Smooth muscle cell (in vitro differentiated cells): ENCODE results near the gene HEMK1. TPM values are rescaled to one million over a fixed set of nuclear protein-coding genes. Genes with fewer than 3 reads are reported as not detected.
A peak's percentile ranks its signal among the peaks of the same experiment; 100 is the strongest.

Experiments
- DNase-seq: peaks from one replicate; lab custom pipeline; 2025; ENCODE audit not compliant: unreplicated experiment; lab: John Stamatoyannopoulos, UW
- H2AFZ ChIP-seq: fragments of 200-600 bp; sonication (generic); 2 replicates; pipeline ENCODE4 v1.6.0; 2016; ENCODE audit warnings: antibody characterized with exemption, low read depth, mild to moderate bottlenecking
- H3F3A ChIP-seq: fragments of 200-600 bp; sonication (generic); 2 replicates; pipeline ENCODE4 v1.6.0; 2017; ENCODE audit warnings: antibody characterized with exemption, low read depth
- H3K27ac ChIP-seq: fragments of 200-600 bp; sonication (generic); 2 replicates; pipeline ENCODE4 v1.5.1; 2016; ENCODE audit warnings: low read depth, mild to moderate bottlenecking
- H3K27me3 ChIP-seq: fragments of 200-600 bp; sonication (generic); 2 replicates; pipeline ENCODE4 v1.6.1; 2016; ENCODE audit warnings: low read depth, mild to moderate bottlenecking
- H3K36me3 ChIP-seq: fragments of 200-600 bp; sonication (generic); 2 replicates; pipeline ENCODE4 v1.5.1; 2016; ENCODE audit warnings: low read depth
- H3K4me1 ChIP-seq: fragments of 200-600 bp; sonication (generic); 2 replicates; pipeline ENCODE4 v1.5.1; 2016; ENCODE audit warnings: low read depth
- H3K4me2 ChIP-seq: fragments of 200-600 bp; sonication (generic); 2 replicates; pipeline ENCODE4 v1.6.0; 2016; ENCODE audit warnings: mild to moderate bottlenecking
- H3K4me3 ChIP-seq: fragments of 200-600 bp; sonication (generic); 2 replicates; pipeline ENCODE4 v1.5.1; 2016; ENCODE audit warnings: mild to moderate bottlenecking
- H3K79me2 ChIP-seq: fragments of 200-600 bp; sonication (generic); 2 replicates; pipeline ENCODE4 v1.6.0; 2016; ENCODE audit warnings: low read depth, mild to moderate bottlenecking
- H3K9ac ChIP-seq: fragments of 200-600 bp; sonication (generic); 2 replicates; pipeline ENCODE4 v1.6.0; 2016; ENCODE audit warnings: low read depth
- H3K9me3 ChIP-seq: fragments of 200-600 bp; sonication (generic); replicated peaks from 2 replicates; pipeline ENCODE4 v1.5.1; 2016; ENCODE audit warnings: low read depth
- H4K20me1 ChIP-seq: fragments of 200-600 bp; sonication (generic); 2 replicates; pipeline ENCODE4 v1.6.0; 2016; ENCODE audit warnings: low read depth
- WGBS: methylation state at CpG from one replicate; pipeline ENCODE4 v1.1.7; 2016; ENCODE audit warnings: low lambda C conversion rate; 5-methylcytosine and 5-hydroxymethylcytosine counted together
- polyA plus RNA-seq: library from polyadenylated mRNA; unstranded; fragments of >200 nt; fragmentation: Nextera tagmentation; extraction: Ambion mirVana; gene quantifications from 2 replicates; pipeline ENCODE4 v1.2.1, GENCODE V29; 2016
- total RNA-seq: library from RNA; depleted of rRNA; stranded (reverse); fragments of >200 nt; gene quantifications from 2 replicates; pipeline ENCODE4 v1.2.3, GENCODE V29; 2014
- TF ChIP-seq, protein P1 (sequence below): fragments of 200-600 bp; sonication (generic); IDR thresholded peaks from 2 replicates; pipeline ENCODE4 v1.5.1; 2017; ENCODE audit warnings: borderline replicate concordance, mild to moderate bottlenecking, antibody characterized with exemption; ENCODE audit not compliant: insufficient read depth, poor library complexity, severe bottlenecking

Gene HEMK1
- total and polyA plus RNA-seq, 2 experiments from 2014 or later = 15.3 to 28.3 TPM

DNA sequence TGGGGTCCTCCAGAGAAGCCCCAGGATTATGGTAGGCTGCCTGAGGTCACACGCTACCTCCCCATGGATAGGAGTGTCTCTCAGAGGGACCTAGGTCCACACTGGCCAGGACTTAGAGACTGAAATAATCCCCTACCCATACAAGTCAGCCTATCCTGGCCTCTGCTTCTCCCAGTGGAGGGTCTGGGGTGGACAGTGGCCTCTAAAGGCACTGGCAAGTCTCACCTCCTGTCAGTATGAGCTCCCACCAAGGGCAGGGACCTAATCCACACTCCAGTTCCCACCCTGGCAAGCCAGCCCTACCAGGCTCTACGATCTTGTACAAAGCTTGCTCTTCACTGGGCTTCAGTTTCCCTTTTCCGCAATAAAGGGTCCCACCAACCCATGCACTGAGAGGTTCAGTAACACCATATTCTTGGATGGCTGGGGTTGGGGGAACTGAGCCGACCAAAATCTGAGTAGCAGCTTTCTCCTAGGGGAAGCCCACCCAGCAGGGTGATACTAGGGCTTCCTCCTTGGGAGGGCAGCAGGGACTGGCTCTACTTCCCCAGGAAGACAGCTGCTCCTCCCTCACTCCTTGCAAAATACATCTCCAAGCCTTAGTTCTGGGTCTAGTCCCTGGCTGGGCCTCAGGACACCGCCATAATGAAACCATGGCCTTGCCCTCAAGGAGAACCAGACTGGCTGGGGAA, 39.9 kb downstream of the HEMK1 start:
- H4K20me1 ChIP-seq = peaks cover 9% of the 10 kb centered on the region
- H2AFZ ChIP-seq = no peak overlapping the region
- H3K4me3 ChIP-seq = no peak overlapping the region
- H3K9me3 ChIP-seq = no peaks in the 10 kb centered on the region
- H3K36me3 ChIP-seq = no peaks in the 10 kb centered on the region
- H3K4me2 ChIP-seq = peak overlapping the region; percentile 93
- no peaks in the 10 kb centered on the region for H3K4me1 ChIP-seq
- TF ChIP-seq, protein P1, sequence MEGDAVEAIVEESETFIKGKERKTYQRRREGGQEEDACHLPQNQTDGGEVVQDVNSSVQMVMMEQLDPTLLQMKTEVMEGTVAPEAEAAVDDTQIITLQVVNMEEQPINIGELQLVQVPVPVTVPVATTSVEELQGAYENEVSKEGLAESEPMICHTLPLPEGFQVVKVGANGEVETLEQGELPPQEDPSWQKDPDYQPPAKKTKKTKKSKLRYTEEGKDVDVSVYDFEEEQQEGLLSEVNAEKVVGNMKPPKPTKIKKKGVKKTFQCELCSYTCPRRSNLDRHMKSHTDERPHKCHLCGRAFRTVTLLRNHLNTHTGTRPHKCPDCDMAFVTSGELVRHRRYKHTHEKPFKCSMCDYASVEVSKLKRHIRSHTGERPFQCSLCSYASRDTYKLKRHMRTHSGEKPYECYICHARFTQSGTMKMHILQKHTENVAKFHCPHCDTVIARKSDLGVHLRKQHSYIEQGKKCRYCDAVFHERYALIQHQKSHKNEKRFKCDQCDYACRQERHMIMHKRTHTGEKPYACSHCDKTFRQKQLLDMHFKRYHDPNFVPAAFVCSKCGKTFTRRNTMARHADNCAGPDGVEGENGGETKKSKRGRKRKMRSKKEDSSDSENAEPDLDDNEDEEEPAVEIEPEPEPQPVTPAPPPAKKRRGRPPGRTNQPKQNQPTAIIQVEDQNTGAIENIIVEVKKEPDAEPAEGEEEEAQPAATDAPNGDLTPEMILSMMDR = no peak
- H3K79me2 ChIP-seq = peaks cover 14% of the 10 kb centered on the region
- H3K27me3 ChIP-seq = no peaks in the 10 kb centered on the region
- no peak overlapping the region for H3K27ac ChIP-seq
- WGBS = 98% methylated on average over 5 of the region's 5 CpGs
- H3F3A ChIP-seq = no peaks in the 10 kb centered on the region
- H3K9ac ChIP-seq = no peak overlapping the region
- DNase-seq = no peak

DNA sequence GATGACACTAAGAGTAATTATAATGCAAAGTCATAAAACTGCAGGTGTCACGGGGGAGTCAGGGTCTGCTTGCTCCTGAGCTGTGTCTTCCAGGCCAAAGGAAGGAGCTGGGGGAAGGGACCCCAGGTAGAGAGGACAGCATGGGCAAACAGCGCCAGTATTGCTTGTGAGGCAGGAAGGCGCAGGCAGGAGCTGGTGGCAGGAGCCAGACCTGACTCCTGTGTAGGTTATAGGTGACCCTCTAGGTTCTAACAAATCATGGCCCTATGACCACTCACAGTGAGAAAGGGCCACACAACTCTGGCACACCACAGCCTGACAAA, 40.4 kb downstream of the HEMK1 start:
- Histone ChIP-seq H3K9ac (no peak overlapping the region), H3K9me3 (no peaks in the 10 kb centered on the region), H3K4me2 (peak overlapping the region; percentile 93), H3F3A (no peaks in the 10 kb centered on the region), H3K36me3 (no peaks in the 10 kb centered on the region), H3K4me3 (no peak overlapping the region), H3K27me3 (no peaks in the 10 kb centered on the region), H2AFZ (no peak overlapping the region), H3K4me1 (no peaks in the 10 kb centered on the region), H4K20me1 (peaks cover 9% of the 10 kb centered on the region), H3K27ac (no peak overlapping the region), H3K79me2 (peaks cover 14% of the 10 kb centered on the region)
- no peak for DNase-seq
- TF ChIP-seq, protein P1 = no peak
- 98% methylated on average over 3 of the region's 3 CpGs for WGBS

DNA sequence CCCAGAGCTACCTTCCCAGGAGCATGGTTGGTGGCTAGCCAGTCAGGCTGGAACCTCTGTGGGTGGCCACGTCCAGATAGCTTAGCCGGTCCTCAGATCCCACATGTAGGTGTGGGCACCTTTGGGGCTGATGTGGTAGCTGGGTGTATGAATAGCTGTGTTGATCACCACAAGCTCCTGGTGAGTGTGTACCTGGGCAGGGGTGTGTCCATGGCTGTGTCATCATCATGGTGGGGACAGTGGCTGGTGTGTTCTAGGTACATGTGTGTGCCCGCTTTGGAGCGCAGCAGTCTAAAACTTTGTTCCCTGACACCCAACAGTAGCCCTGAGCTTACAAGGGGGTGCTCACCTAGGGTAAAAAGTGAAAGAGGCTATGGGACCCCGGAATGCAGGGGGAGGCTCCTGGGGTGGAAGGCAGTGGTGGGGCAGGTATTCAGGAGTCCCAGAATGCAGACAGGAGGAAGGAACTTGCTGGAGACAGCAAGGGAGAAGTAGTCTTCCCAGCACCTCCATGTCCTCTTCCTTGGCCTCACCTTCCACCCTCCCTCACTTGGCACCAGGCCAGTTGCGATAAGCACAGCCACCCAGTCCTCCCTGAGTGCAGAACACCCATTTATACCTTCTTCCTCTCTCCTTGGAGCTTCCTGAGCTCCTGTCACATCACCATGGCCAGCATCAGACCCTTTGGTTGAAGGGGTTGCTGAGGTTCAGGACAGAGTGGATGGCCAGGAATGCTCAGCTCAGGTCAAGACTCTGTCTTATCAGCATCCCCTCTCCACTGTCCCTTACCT, 41.1 kb downstream of the HEMK1 start:
- no peaks in the 10 kb centered on the region for H3K4me1 ChIP-seq
- H3K4me3 ChIP-seq = peak overlapping the region; percentile 67
- H3K36me3 ChIP-seq = no peaks in the 10 kb centered on the region
- H4K20me1 ChIP-seq = peaks cover 9% of the 10 kb centered on the region
- no peak for DNase-seq
- peak overlapping the region; percentile 93 for H3K4me2 ChIP-seq
- TF ChIP-seq, protein P1 = no peak
- no peak overlapping the region for H3K27ac ChIP-seq
- peak overlapping the region; percentile 67 for H3K9ac ChIP-seq
- WGBS = 96% methylated on average over 6 of the region's 6 CpGs
- H3F3A ChIP-seq = no peaks in the 10 kb centered on the region
- H3K79me2 ChIP-seq = peaks cover 14% of the 10 kb centered on the region
- H3K27me3 ChIP-seq = no peaks in the 10 kb centered on the region
- no peak overlapping the region for H2AFZ ChIP-seq
- no peaks in the 10 kb centered on the region for H3K9me3 ChIP-seq
